Activated CD8-positive, alpha-beta memory T cell treated with anti-CD3 and anti-CD28 coated beads, Interleukin-2, amount 50 U/mL, for 4 hours (primary cell): Measurements from ENCODE around the gene ZFTA.
A peak's percentile ranks its signal among the peaks of the same experiment; 100 is the strongest.
"Not testable (repeated sequence)": the region's sequence is repeated elsewhere in the genome, so short reads cannot be mapped to it uniquely, and the experiment has no call there.

ENCODE experiments used
- DNase-seq: peaks from one replicate; pipeline ENCODE4 v3.0.0-alpha.2; 2020

ZFTA gene

GRCh38 chr11:63768237-63769041 is at the start of gene ZFTA:
ZFTA (minus strand) TSS chr11:63768775; CDS start chr11:63768622, 153 bp downstream.
- peak; percentile 74 for DNase-seq

- no peak for DNase-seq
Observed at GRCh38 chr11:63817758-63818498, 49.4 kb upstream of the ZFTA start.

GRCh38 chr11:63816732-63817131 is 48.2 kb upstream of the ZFTA start:
- DNase-seq, result no peak

- DNase-seq, result no peak
Observed at GRCh38 chr11:63816166-63816565, 47.6 kb upstream of the ZFTA start.

GRCh38 chr11:63814383-63814736 is 45.8 kb upstream of the ZFTA start:
- DNase-seq, result no peak

- DNase-seq, result peak; percentile 34
Observed at GRCh38 chr11:63813563-63814382, 45.2 kb upstream of the ZFTA start.

GRCh38 chr11:63813035-63813562 is 44.5 kb upstream of the ZFTA start, which contains the start of gene SPINDOC:
SPINDOC (plus strand) TSS chr11:63813456; CDS start chr11:63813687, 231 bp downstream.
- peak; percentile 69 for DNase-seq

- DNase-seq, result no peak
Observed at GRCh38 chr11:63811522-63811921, 42.9 kb upstream of the ZFTA start.

GRCh38 chr11:63810383-63810782 is 41.8 kb upstream of the ZFTA start:
- DNase-seq, result not testable (repeated sequence)

- no peak for DNase-seq
Observed at GRCh38 chr11:63805844-63806415, 37.4 kb upstream of the ZFTA start.

GRCh38 chr11:63804259-63804658 is 35.7 kb upstream of the ZFTA start:
- no peak for DNase-seq

- no peak for DNase-seq
Observed at GRCh38 chr11:63802637-63803414, 34.3 kb upstream of the ZFTA start.

- DNase-seq, result no peak
Observed at GRCh38 chr11:63800921-63801320, 32.3 kb upstream of the ZFTA start.

- no peak for DNase-seq
Observed at GRCh38 chr11:63795066-63795465, 26.5 kb upstream of the ZFTA start.

- DNase-seq, result no peak
Observed at GRCh38 chr11:63793161-63793560, 24.6 kb upstream of the ZFTA start.

GRCh38 chr11:63791495-63792167 is 23.1 kb upstream of the ZFTA start:
- DNase-seq, result no peak

- no peak for DNase-seq
Observed at GRCh38 chr11:63785823-63786222, 17.2 kb upstream of the ZFTA start.

GRCh38 chr11:63783925-63784592 is 15.5 kb upstream of the ZFTA start:
- no peak for DNase-seq

- no peak for DNase-seq
Observed at GRCh38 chr11:63782749-63783148, 14.2 kb upstream of the ZFTA start.

GRCh38 chr11:63779039-63779438 is 10.5 kb upstream of the ZFTA start:
- DNase-seq, result no peak

GRCh38 chr11:63775191-63775590 is 6.6 kb upstream of the ZFTA start:
- DNase-seq, result no peak
